CD4-positive, CD25-positive, alpha-beta regulatory T cell (primary cell): ENCODE results near the gene OR5M11. TPM values are rescaled to one million over a fixed set of nuclear protein-coding genes. Genes with fewer than 3 reads are reported as not detected.
"Not testable (repeated sequence)": the region's sequence is repeated elsewhere in the genome, so short reads cannot be mapped to it uniquely, and the experiment has no call there.

Experiments used
- ATAC-seq, 2 donors: fragments of 150-1000 bp; cut with Tn5 transposase; one replicate each; pipeline ENCODE4 v1.10.0; 2021; ENCODE audit warnings: low read depth in 2 of 2, moderate number of reproducible peaks in 2 of 2, moderate library complexity in 1 of 2
- DNase-seq, 3 donors: peaks; one replicate each; pipeline versions ENCODE4 v3.0.0 to v3.0.0-alpha.2; 2012 to 2022; ENCODE audit warnings: mixed read lengths in 1 of 3
- H3K27ac ChIP-seq: one replicate; pipeline ENCODE4 v1.7.0; 2013; ENCODE audit warnings: mild to moderate bottlenecking, low read length; ENCODE audit not compliant: insufficient read depth, poor library complexity, severe bottlenecking
- H3K27me3 ChIP-seq: one replicate; pipeline ENCODE4 v1.7.0; 2013; ENCODE audit warnings: low read length; ENCODE audit not compliant: control insufficient read depth, insufficient read depth
- H3K36me3 ChIP-seq: one replicate; pipeline ENCODE4 v1.7.0; 2013; ENCODE audit warnings: mild to moderate bottlenecking, low read length, moderate library complexity; ENCODE audit not compliant: control insufficient read depth, insufficient read depth
- H3K4me1 ChIP-seq: 2 replicates; pipeline ENCODE4 v1.7.0; 2013; ENCODE audit warnings: mild to moderate bottlenecking, low read length; ENCODE audit not compliant: insufficient read depth, control insufficient read depth, poor library complexity, severe bottlenecking
- H3K4me3 ChIP-seq: one replicate; pipeline ENCODE4 v1.7.0; 2013; ENCODE audit warnings: low read depth, mild to moderate bottlenecking, low read length, moderate library complexity
- H3K9me3 ChIP-seq, 2 experiments: 1 replicate in 1 of 2; 2 replicates in 1 of 2; pipeline ENCODE4 v1.7.0; 2013; ENCODE audit warnings: low read length in 2 of 2, mild to moderate bottlenecking in 1 of 2, moderate library complexity in 1 of 2; ENCODE audit not compliant: control insufficient read depth in 2 of 2
- H3K27ac Mint-ChIP-seq, 3 donors: one replicate each; pipeline ENCODE4 v1.8.0; 2020 to 2022; ENCODE audit warnings: mild to moderate bottlenecking in 3 of 3, mixed read lengths in 3 of 3, moderate library complexity in 2 of 3
- H3K27me3 Mint-ChIP-seq: one replicate; pipeline ENCODE4 v1.8.0; 2022; ENCODE audit warnings: mild to moderate bottlenecking, mixed read lengths
- H3K36me3 Mint-ChIP-seq: one replicate; pipeline ENCODE4 v1.8.0; 2020; ENCODE audit warnings: mixed read lengths
- H3K4me1 Mint-ChIP-seq, 4 donors: one replicate each; pipeline ENCODE4 v1.8.0; 2020 to 2022; ENCODE audit warnings: mixed read lengths in 4 of 4, mild to moderate bottlenecking in 1 of 4
- H3K4me3 Mint-ChIP-seq, 4 donors: one replicate each; pipeline ENCODE4 v1.8.0; 2020 to 2022; ENCODE audit warnings: mild to moderate bottlenecking in 4 of 4, mixed read lengths in 4 of 4, moderate library complexity in 3 of 4
- H3K9me3 Mint-ChIP-seq, 7 donors: one replicate each; pipeline ENCODE4 v1.8.0; 2020 to 2022; ENCODE audit warnings: mixed read lengths in 7 of 7, mild to moderate bottlenecking in 3 of 7, moderate library complexity in 2 of 7
- polyA plus RNA-seq, 4 donors: library from polyadenylated mRNA; unstranded; fragments of 300-500 nt; fragmentation: Illumina TruSeq; gene quantifications; one replicate each; pipeline ENCODE4 v1.2.3, GENCODE V29; 2021
- total RNA-seq: library from RNA; stranded (reverse); gene quantifications from one replicate; pipeline ENCODE4 v1.2.3, GENCODE V29; 2022

OR5M11 gene
- not detected for total RNA-seq
- not detected for polyA plus RNA-seq

GRCh38 chr11:56543157-56543556 lies at the start of gene OR5M11:
TSS of gene OR5M11 (minus strand) at chr11:56543257. CDS start at chr11:56543257, 0 bp downstream.
- DNase-seq (no peak), ATAC-seq (no peak)
- Mint-ChIP-seq H3K27ac (no peak within 1 kb of the TSS), H3K36me3 (no peaks in the 10 kb centered on the region), H3K9me3 (peaks cover 0 to 28% (median 8%) of the 10 kb centered on the region in 7 donors), H3K4me3 (no peak within 1 kb of the TSS), H3K4me1 (no peaks in the 10 kb centered on the region), H3K27me3 (no peaks in the 10 kb centered on the region)
- Histone ChIP-seq H3K27ac (no peak within 1 kb of the TSS), H3K27me3 (no peaks in the 10 kb centered on the region), H3K9me3 (peaks cover 0 to 2% of the 10 kb centered on the region in 2 experiments), H3K4me1 (no peaks in the 10 kb centered on the region), H3K4me3 (no peak within 1 kb of the TSS), H3K36me3 (no peaks in the 10 kb centered on the region)

- not testable (repeated sequence) for H3K27me3 Mint-ChIP-seq, H3K27me3 ChIP-seq, ATAC-seq, H3K4me1 Mint-ChIP-seq, H3K27ac Mint-ChIP-seq, H3K27ac ChIP-seq, H3K4me1 ChIP-seq, H3K4me3 Mint-ChIP-seq, H3K36me3 Mint-ChIP-seq, H3K36me3 ChIP-seq, H3K4me3 ChIP-seq, H3K9me3 ChIP-seq, DNase-seq
- peaks cover 0 to 12% (median 3%) of the 10 kb centered on the region in 7 donors for H3K9me3 Mint-ChIP-seq
These were observed 49.1 kb upstream of the OR5M11 start for GRCh38 chr11:56592088-56592717.

GRCh38 chr11:56577621-56578020 lies 34.6 kb upstream of the OR5M11 start, which contains the start of gene OR5M10:
TSS of gene OR5M10 (minus strand) at chr11:56577721. CDS start at chr11:56577721, 0 bp downstream.
- no peak for ATAC-seq
- peaks cover 0 to 22% (median 6%) of the 10 kb centered on the region in 7 donors for H3K9me3 Mint-ChIP-seq
- no peaks in the 10 kb centered on the region for H3K36me3 ChIP-seq
- H3K27me3 Mint-ChIP-seq: no peaks in the 10 kb centered on the region
- H3K4me3 Mint-ChIP-seq: no peak within 1 kb of the TSS
- no peaks in the 10 kb centered on the region for H3K4me1 Mint-ChIP-seq
- H3K4me3 ChIP-seq: no peak within 1 kb of the TSS
- no peak within 1 kb of the TSS for H3K27ac ChIP-seq
- no peaks in the 10 kb centered on the region for H3K36me3 Mint-ChIP-seq
- no peak for DNase-seq
- no peak within 1 kb of the TSS for H3K27ac Mint-ChIP-seq
- H3K9me3 ChIP-seq: no peaks in the 10 kb centered on the region
- no peaks in the 10 kb centered on the region for H3K4me1 ChIP-seq
- no peaks in the 10 kb centered on the region for H3K27me3 ChIP-seq

DNA sequence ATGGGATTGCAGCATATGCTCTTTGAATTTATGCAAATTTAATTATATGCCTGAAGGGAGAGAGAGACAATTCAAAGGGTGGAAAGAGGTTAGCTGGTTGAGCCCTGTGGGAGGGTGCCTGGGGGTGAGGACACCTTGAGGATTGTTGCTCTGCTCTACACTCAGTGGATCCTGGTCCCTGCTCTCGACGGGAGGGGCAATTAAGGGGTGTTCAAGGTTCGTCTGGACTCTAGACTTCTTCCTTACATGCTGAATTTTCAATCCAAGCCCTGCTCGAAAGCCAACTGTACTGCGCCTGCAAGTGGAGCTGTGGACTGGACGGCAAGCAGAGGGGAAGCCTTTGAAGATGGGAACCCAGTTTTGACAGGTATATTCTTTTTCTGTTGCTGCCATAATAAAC lies 15.5 kb upstream of the OR5M11 start:
- Histone ChIP-seq H3K4me1 (no peaks in the 10 kb centered on the region), H3K4me3 (no peak overlapping the region), H3K9me3 (peaks cover 5 to 12% of the 10 kb centered on the region in 2 experiments), H3K36me3 (no peaks in the 10 kb centered on the region), H3K27ac (no peak overlapping the region), H3K27me3 (no peaks in the 10 kb centered on the region)
- Mint-ChIP-seq H3K27me3 (no peaks in the 10 kb centered on the region), H3K4me3 (no peak overlapping the region), H3K36me3 (no peaks in the 10 kb centered on the region), H3K27ac (no peak overlapping the region), H3K4me1 (no peaks in the 10 kb centered on the region), H3K9me3 (peaks cover under 1 to 37% (median 12%) of the 10 kb centered on the region in 7 donors)
- DNase-seq: no peak
- ATAC-seq: no peak

DNA sequence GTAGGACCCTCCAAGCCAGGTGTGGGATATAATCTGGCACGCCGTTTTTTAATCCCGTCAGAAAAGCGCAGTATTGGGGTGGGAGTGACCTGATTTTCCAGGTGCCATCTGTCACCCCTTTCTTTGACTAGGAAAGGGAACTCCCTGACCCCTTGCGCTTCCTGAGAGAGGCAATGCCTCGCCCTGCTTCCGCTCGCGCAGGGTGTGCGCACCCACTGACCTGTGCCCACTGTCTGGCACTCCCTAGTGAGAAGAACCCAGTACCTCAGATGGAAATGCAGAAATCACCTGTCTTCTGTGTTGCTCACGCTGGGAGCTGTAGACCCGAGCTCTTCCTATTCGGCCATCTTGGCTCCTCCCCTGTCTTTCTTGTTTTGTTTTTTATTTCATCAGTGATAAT lies 11.6 kb upstream of the OR5M11 start:
- not testable (repeated sequence) for H3K4me3 ChIP-seq, H3K4me1 ChIP-seq, H3K36me3 Mint-ChIP-seq, H3K27ac Mint-ChIP-seq, H3K27me3 ChIP-seq, ATAC-seq, H3K27ac ChIP-seq, H3K4me1 Mint-ChIP-seq, DNase-seq, H3K27me3 Mint-ChIP-seq, H3K4me3 Mint-ChIP-seq, H3K36me3 ChIP-seq
- peaks cover 5 to 12% of the 10 kb centered on the region in 2 experiments for H3K9me3 ChIP-seq
- H3K9me3 Mint-ChIP-seq: peaks cover 0 to 26% (median 10%) of the 10 kb centered on the region in 7 donors

DNA sequence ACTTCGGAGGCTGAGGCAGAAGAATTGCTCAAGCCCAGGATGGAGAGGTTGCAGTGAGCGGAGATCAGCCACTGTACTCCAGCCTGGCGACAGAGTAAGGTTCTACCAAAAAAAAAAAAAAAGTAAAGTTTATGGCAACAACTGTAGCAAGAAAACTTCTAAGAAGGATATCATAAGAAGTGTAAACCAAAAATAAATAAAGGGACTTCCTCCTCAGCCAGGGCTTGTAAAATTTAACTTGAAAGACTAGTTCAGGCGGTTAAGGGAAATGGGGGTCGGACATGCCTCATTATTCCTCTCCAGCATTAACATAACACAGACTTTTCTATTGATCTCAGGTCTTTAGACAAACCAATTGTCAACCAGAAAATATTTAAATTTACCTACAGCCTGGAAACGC lies 2.5 kb upstream of the OR5M11 start:
- no peaks in the 10 kb centered on the region for H3K4me1 Mint-ChIP-seq

GRCh38 chr11:56543739-56544138 lies 682 bp upstream of the OR5M11 start:
- no peaks in the 10 kb centered on the region for H3K36me3 Mint-ChIP-seq
- H3K4me1 ChIP-seq: no peaks in the 10 kb centered on the region
- H3K4me1 Mint-ChIP-seq: no peaks in the 10 kb centered on the region
- H3K27me3 Mint-ChIP-seq: no peaks in the 10 kb centered on the region
- peaks cover 0 to 33% (median 8%) of the 10 kb centered on the region in 7 donors for H3K9me3 Mint-ChIP-seq
- no peaks in the 10 kb centered on the region for H3K36me3 ChIP-seq
- DNase-seq: no peak
- H3K27ac Mint-ChIP-seq: no peak overlapping the region
- no peak for ATAC-seq
- H3K4me3 ChIP-seq: no peak overlapping the region
- H3K27me3 ChIP-seq: no peaks in the 10 kb centered on the region
- no peak overlapping the region for H3K4me3 Mint-ChIP-seq
- H3K9me3 ChIP-seq: peaks cover 0 to 2% of the 10 kb centered on the region in 2 experiments
- no peak overlapping the region for H3K27ac ChIP-seq

More for the DNA sequence above, 2.5 kb upstream of the OR5M11 start:
- peaks cover 0 to 33% (median 8%) of the 10 kb centered on the region in 7 donors for H3K9me3 Mint-ChIP-seq
- ATAC-seq: no peak
- Histone ChIP-seq H3K4me1 (no peaks in the 10 kb centered on the region), H3K4me3 (no peak overlapping the region), H3K9me3 (peaks cover 0 to 2% of the 10 kb centered on the region in 2 experiments), H3K27me3 (no peaks in the 10 kb centered on the region), H3K36me3 (no peaks in the 10 kb centered on the region), H3K27ac (no peak overlapping the region)
- no peak overlapping the region for H3K27ac Mint-ChIP-seq
- H3K4me3 Mint-ChIP-seq: no peak overlapping the region
- no peaks in the 10 kb centered on the region for H3K36me3 Mint-ChIP-seq
- H3K27me3 Mint-ChIP-seq: no peaks in the 10 kb centered on the region
- DNase-seq: no peak
